Measurements from ENCODE around the gene PRG3.

GRCh38 chr11:57395905-57396623 is 15.1 kb upstream of the PRG3 start:
- TF ChIP-seq CTCF (conservative IDR thresholded peaks at IDR 0.05; ENCODE audit: low read length): no peak
- no peak for TF ChIP-seq EZH2phosphoT487 (IDR thresholded peaks at IDR 0.05; ENCODE audit: borderline replicate concordance)
